K562 (cell line): ENCODE results near the gene NFATC1. TPM values are rescaled to one million over a fixed set of nuclear protein-coding genes. Genes with fewer than 3 reads are reported as not detected.

Experiments used
- ATAC-seq: fragments of 200-7000 bp; cut with Tn5 transposase; 3 replicates; pipeline ENCODE4 v1.9.1; 2020; ENCODE audit warnings: moderate library complexity
- BruUV-seq: library from RNA; stranded (reverse); fragments of 400-500 nt; replicated peaks from 2 replicates; lab custom pipeline; 2021; lab: Mats Ljungman, UMichigan
- CTCF ChIA-PET: fragments of 300-600 bp; formaldehyde crosslinking; extraction: SDS; loops from one replicate; lab custom pipeline; 2021; ENCODE audit warnings: low intra/inter-chr PET ratio; lab: Yijun Ruan, JAX
- POLR2A ChIA-PET: fragments of 300-600, 350-650 bp; sonication (Branson Sonifier 250); formaldehyde crosslinking; extraction: SDS; loops from one replicate; lab custom pipeline; 2021; ENCODE audit warnings: antibody characterized with exemption, inconsistent platforms; lab: Yijun Ruan, JAX
- DNase-seq, 4 experiments: peaks; one replicate each; pipeline versions ENCODE4 v3.0.0 to v3.0.0-alpha.2; 2011 to 2018; ENCODE audit warnings: low spot score in 3 of 4, mixed read lengths in 3 of 4; ENCODE audit errors: extremely low read depth in 1 of 4
- FAIRE-seq: peaks from 2 replicates; lab custom pipeline; 2011; peaks lifted over from hg19 to GRCh38; lab: Jason Lieb, UNC
- H2AFZ ChIP-seq: 2 replicates; pipeline ENCODE4 v1.6.0; 2011; ENCODE audit warnings: low read depth, low read length, control low read depth, inconsistent platforms
- H3K27ac ChIP-seq: fragments of 200-600 bp; 3 replicates; pipeline ENCODE4 v1.8.0; 2011; ENCODE audit warnings: low read depth, mild to moderate bottlenecking, control low read depth, inconsistent platforms, low read length, moderate library complexity, mixed read lengths; ENCODE audit errors: extremely low read depth
- H3K27me3 ChIP-seq, 2 experiments: fragments of 300-600 bp in 1 of 2; 2 replicates in 1 of 2; 3 replicates in 1 of 2; pipeline versions ENCODE4 v1.6.0 to v1.8.0; 2011; ENCODE audit warnings: inconsistent platforms in 2 of 2, low read length in 2 of 2, mild to moderate bottlenecking in 1 of 2, mixed read lengths in 1 of 2, moderate library complexity in 1 of 2; ENCODE audit not compliant: control insufficient read depth in 2 of 2, insufficient read depth in 2 of 2
- H3K36me3 ChIP-seq: fragments of 300-600 bp; 3 replicates; pipeline ENCODE4 v1.8.0; 2011; ENCODE audit warnings: mild to moderate bottlenecking, low read length, inconsistent platforms; ENCODE audit not compliant: control insufficient read depth, insufficient read depth
- H3K4me1 ChIP-seq, 2 experiments: fragments of 200-600 bp in 1 of 2; replicated peaks in 1 of 2; 2 replicates in 1 of 2; 3 replicates in 1 of 2; pipeline versions ENCODE4 v1.5.1 to v1.8.0; 2011; ENCODE audit warnings: inconsistent platforms in 2 of 2, low read length in 2 of 2, mild to moderate bottlenecking in 1 of 2, mixed read lengths in 1 of 2, moderate library complexity in 1 of 2; ENCODE audit not compliant: control insufficient read depth in 2 of 2, insufficient read depth in 2 of 2
- H3K4me2 ChIP-seq: 2 replicates; pipeline ENCODE4 v1.6.1; 2011; ENCODE audit warnings: low read length, control low read depth, inconsistent platforms, mixed read lengths; ENCODE audit not compliant: insufficient read depth
- H3K4me3 ChIP-seq: fragments of 200-600 bp; sonication (generic), shearing (Covaris generic); 2 replicates; pipeline ENCODE4 v1.5.1; 2016; ENCODE audit warnings: control low read depth, inconsistent platforms
- H3K79me2 ChIP-seq: fragments of 200-600 bp; 3 replicates; pipeline ENCODE4 v1.8.0; 2011; ENCODE audit warnings: low read length, inconsistent platforms; ENCODE audit not compliant: control insufficient read depth, insufficient read depth
- H3K9ac ChIP-seq, 2 experiments: 2 replicates each; pipeline versions ENCODE4 v1.6.0 to v1.6.1; 2011; ENCODE audit warnings: low read depth in 2 of 2, low read length in 2 of 2, control low read depth in 1 of 2, inconsistent platforms in 1 of 2, mild to moderate bottlenecking in 1 of 2, mixed read lengths in 1 of 2; ENCODE audit not compliant: insufficient read depth in 1 of 2
- H3K9me1 ChIP-seq: one replicate; pipeline ENCODE4 v1.6.0; 2011; ENCODE audit warnings: inconsistent platforms, mild to moderate bottlenecking, low read length, moderate library complexity; ENCODE audit not compliant: control insufficient read depth, insufficient read depth
- H3K9me3 ChIP-seq: replicated peaks from 2 replicates; pipeline ENCODE4 v1.5.1; 2011; ENCODE audit warnings: low read depth, low read length, inconsistent platforms; ENCODE audit not compliant: control insufficient read depth, insufficient read depth
- H4K20me1 ChIP-seq: replicated peaks from 2 replicates; pipeline ENCODE4 v1.6.1; 2011; ENCODE audit warnings: low read length, inconsistent platforms, mixed read lengths; ENCODE audit not compliant: control insufficient read depth, insufficient read depth
- DLX4 ChIP-seq: fragments of 250-450 bp; sonication (Bioruptor Pico); IDR thresholded peaks from 2 replicates; pipeline ENCODE4 v1.6.1; 2021; ENCODE audit warnings: mild to moderate bottlenecking
- HNRNPK ChIP-seq: fragments of 200-400 bp; formaldehyde crosslinking; IDR thresholded peaks from one replicate; pipeline ENCODE4 v1.6.1; 2018; ENCODE audit warnings: mild to moderate bottlenecking, low read depth, low read length; ENCODE audit not compliant: poor library complexity, severe bottlenecking
- MNT ChIP-seq, 2 experiments: fragments of 450-650 bp; conservative IDR thresholded peaks; 2 replicates each; pipeline ENCODE4 v1.6.1; 2017; ENCODE audit warnings: mild to moderate bottlenecking in 2 of 2, moderate library complexity in 2 of 2
- POLR2AphosphoS2 ChIP-seq: IDR thresholded peaks from 2 replicates; pipeline ENCODE4 v1.6.1; 2012; ENCODE audit warnings: low read length, improper control_type of control experiment
- RBM17 ChIP-seq: fragments of 200-400 bp; formaldehyde crosslinking; IDR thresholded peaks from 2 replicates; pipeline ENCODE4 v1.6.1; 2017; ENCODE audit warnings: low read depth, mild to moderate bottlenecking, low read length, borderline replicate concordance
- STAT5A ChIP-seq: IDR thresholded peaks from 2 replicates; pipeline ENCODE4 v1.6.1; 2012; ENCODE audit warnings: low read length, inconsistent platforms, borderline replicate concordance
- TCF7L2 ChIP-seq: fragments of 150-350 bp; IDR thresholded peaks from 2 replicates; pipeline ENCODE4 v1.6.1; 2016; ENCODE audit warnings: low read depth, mild to moderate bottlenecking, low read length, moderate library complexity
- TRIM28 ChIP-seq: fragments of 450-650 bp; IDR thresholded peaks from 2 replicates; pipeline ENCODE4 v1.6.1; 2017
- WHSC1 ChIP-seq: IDR thresholded peaks from one replicate; pipeline ENCODE4 v1.6.1; 2012; ENCODE audit warnings: low read length, control low read depth, inconsistent platforms
- ZC3H8 ChIP-seq: fragments of 450-650 bp; IDR thresholded peaks from 2 replicates; pipeline ENCODE4 v1.6.1; 2017
- ZNF3 ChIP-seq: fragments of 250-450 bp; sonication (Bioruptor Pico); IDR thresholded peaks from 2 replicates; pipeline ENCODE4 v1.5.0; 2021; ENCODE audit warnings: mild to moderate bottlenecking, moderate library complexity
- ZNF449 ChIP-seq: fragments of 250-450 bp; sonication (Bioruptor Pico); IDR thresholded peaks from 2 replicates; pipeline ENCODE4 v1.8.0; 2022; ENCODE audit warnings: moderate library complexity, mild to moderate bottlenecking, inconsistent platforms
- ZZZ3 ChIP-seq: fragments of 450-650 bp; IDR thresholded peaks from 2 replicates; pipeline ENCODE4 v1.6.1; 2016; ENCODE audit warnings: antibody characterized with exemption, mild to moderate bottlenecking, moderate library complexity
- WGBS: fragments of 100-300 bp; shearing (Covaris generic); methylation state at CpG from one replicate; pipeline ENCODE4 v1.1.6; 2016; ENCODE audit warnings: low coverage, mixed read lengths; ENCODE audit not compliant: insufficient coverage; ENCODE audit errors: missing lambda C conversion rate; 5-methylcytosine and 5-hydroxymethylcytosine counted together
- in situ Hi-C: fragments of 300-500 bp; cut with MboI; formaldehyde crosslinking; loops from 4 replicates; pipeline ENCODE4 v1.15.0; 2018; ENCODE audit warnings: inconsistent platforms, mixed read lengths
- intact Hi-C: fragments of 100-400 bp; cut with micrococcal nuclease; formaldehyde crosslinking; loops from 2 replicates; pipeline ENCODE4 v1.14.2; 2022
- polyA plus RNA-seq, 8 experiments: library from polyadenylated mRNA; depleted of rRNA in 4 of 8; stranded (reverse) in 5 of 8; unstranded in 3 of 8; fragments of >200 nt; fragmentation: Nextera tagmentation in 2 of 8; fragmentation: Illumina TruSeq in 1 of 8; extraction: Ambion mirVana in 2 of 8; extraction: Trizol in 1 of 8; gene quantifications; 2 replicates each; pipeline versions ENCODE4 v1.2.1 to v1.2.3, GENCODE V29; 2011 to 2014; ENCODE audit warnings: inconsistent platforms in 1 of 8, missing spikeins in 1 of 8
- total RNA-seq, 7 experiments: library from RNA; depleted of rRNA in 6 of 7; stranded (reverse); fragments of >200 nt in 6 of 7; fragmentation: Illumina TruSeq in 2 of 7; extraction: Trizol in 2 of 7; gene quantifications; 2 replicates each; pipeline versions ENCODE4 v1.2.1 to v1.2.3, GENCODE V29; 2011 to 2021; ENCODE audit warnings: low replicate concordance in 1 of 7

Gene NFATC1
- total and polyA plus RNA-seq, 9 of the 15 experiments (the other 6 are each of a cell fraction or from before 2014, with no cell fraction given), result 1.1 to 16.4 (median 2.5) TPM

- H3K4me1 ChIP-seq, result peaks cover 0 to 27% of the 10 kb centered on the region in 2 experiments; a peak in 2 of 5 replicates
- no peaks in the 10 kb centered on the region for H3K79me2 ChIP-seq
- H3K27me3 ChIP-seq, result no peaks in the 10 kb centered on the region
- H3K27ac ChIP-seq, result no peak overlapping the region
- DNase-seq, result no peak
- H3K9me3 ChIP-seq, result no peaks in the 10 kb centered on the region
- intact Hi-C loops, result no loop called here
- H3K36me3 ChIP-seq, result peaks cover 5% of the 10 kb centered on the region; the same call in 1 of the 3 replicates
- H3K9me1 ChIP-seq, result no peaks in the 10 kb centered on the region
- no peak overlapping the region for H3K4me2 ChIP-seq
- no peaks in the 10 kb centered on the region; the same call in 1 of the 2 replicates for H4K20me1 ChIP-seq
- ATAC-seq, result no peak
- H3K4me3 ChIP-seq, result no peak overlapping the region
- ChIA-PET CTCF (no interaction called here), POLR2A (interaction anchor here (0.5 kb wide), 1 partner anchor 824 kb away, joined by 3 read pairs; no protein-coding TSS in a partner anchor)
- no peak for TF ChIP-seq MNT (conservative IDR thresholded peaks at IDR 0.05)
- TF ChIP-seq ZZZ3, result no peak
- no peak for TF ChIP-seq TRIM28
- TF ChIP-seq STAT5A, result no peak
- no peak for TF ChIP-seq ZNF3 (CRISPR knock-in tag)
- no peak for TF ChIP-seq TCF7L2
- no peak for TF ChIP-seq ZC3H8
- no peak for TF ChIP-seq RBM17
- TF ChIP-seq ZNF449 (CRISPR knock-in tag), result no peak
- no peak for TF ChIP-seq HNRNPK
- no peak for TF ChIP-seq POLR2AphosphoS2
- TF ChIP-seq WHSC1, result no peak
- TF ChIP-seq DLX4, result no peak
- no peak overlapping the region for H3K9ac ChIP-seq
- in situ Hi-C loops, result no loop called here
- no peak overlapping the region for H2AFZ ChIP-seq
- 90% methylated on average over 12 of the region's 24 CpGs for WGBS
- no TSS peak for BruUV-seq
- no peak for FAIRE-seq
Observed at GRCh38 chr18:79422022-79422782, 26.5 kb downstream of the NFATC1 start.
